Measurements from ENCODE around the gene APOH.

GRCh38 chr17:66268247-66268927, 39.2 kb upstream of the APOH start:
- TF ChIP-seq MYNN (CRISPR knock-in tag; IDR thresholded peaks at IDR 0.05; ENCODE audit: low read depth) (no peak), PRDM4 (CRISPR knock-in tag; IDR thresholded peaks at IDR 0.05; ENCODE audit: borderline replicate concordance) (no peak), ZZZ3 (CRISPR knock-in tag; IDR thresholded peaks at IDR 0.05; ENCODE audit: borderline replicate concordance) (no peak), POLR2A (IDR thresholded peaks at IDR 0.05; ENCODE audit: insufficient read depth in 1 of 2, low read depth in 2 of 2, low read length in 2 of 2) (no peak), CTCF (CRISPR knock-in tag; IDR thresholded peaks at IDR 0.05) (no peak), GLMP (CRISPR knock-in tag; IDR thresholded peaks at IDR 0.05; ENCODE audit: borderline replicate concordance) (no peak), SRF (IDR thresholded peaks at IDR 0.05; ENCODE audit: low read depth, low read length) (no peak), POLR2AphosphoS5 (IDR thresholded peaks at IDR 0.05; ENCODE audit: low read depth, low read length) (no peak), HMGXB3 (CRISPR knock-in tag; IDR thresholded peaks at IDR 0.05; ENCODE audit: borderline replicate concordance) (no peak), RAD51 (IDR thresholded peaks at IDR 0.05; ENCODE audit: borderline replicate concordance) (no peak)

Data from HepG2 (cell line).